Measurements from ENCODE around the gene ZCCHC2.
A peak's percentile ranks its signal among the peaks of the same experiment; 100 is the strongest.

ZCCHC2 gene

DNA sequence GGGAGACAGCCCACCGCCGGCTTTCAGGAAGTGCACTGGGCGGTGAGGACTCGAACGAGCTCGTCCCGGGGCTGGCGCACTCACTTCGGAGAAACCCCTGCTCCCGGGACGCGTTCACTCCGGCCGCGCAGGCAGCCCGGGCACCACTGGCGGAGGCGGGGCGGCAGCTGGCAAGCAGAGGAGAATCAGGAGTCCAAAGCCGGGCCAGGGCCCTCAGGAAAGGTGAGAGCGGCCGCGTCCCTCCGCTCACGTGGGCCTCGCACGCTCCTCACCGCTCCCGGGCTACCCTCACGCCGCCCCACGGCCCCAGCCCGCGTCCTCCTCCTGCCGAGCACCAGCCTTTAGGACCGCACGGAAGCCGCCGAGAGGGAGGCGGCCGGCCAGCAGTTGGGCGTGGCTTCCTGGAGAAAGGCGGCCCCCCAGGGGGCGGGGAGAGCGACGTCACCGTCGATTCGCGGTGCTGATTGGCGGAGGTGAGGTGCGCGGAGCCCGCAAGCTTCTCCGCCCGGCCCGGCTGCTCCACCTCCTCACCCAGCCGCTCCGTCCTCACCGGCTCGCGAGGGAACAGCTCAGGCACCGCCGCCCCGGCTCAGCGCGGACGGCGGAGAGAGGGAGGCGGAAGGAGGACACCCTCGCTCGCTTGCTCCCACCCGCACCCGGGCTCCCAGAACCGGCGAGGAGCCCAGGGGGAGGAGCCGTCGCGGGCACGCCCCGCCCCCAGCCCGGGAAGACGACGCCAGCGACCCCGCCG lies at the start of gene ZCCHC2:
ZCCHC2 (plus strand) TSS at position 522 of the 751 bp plus-strand sequence. CDS start 400 bp downstream, outside the sequence.
- peak; percentile 81 for DNase-seq (ENCODE audit: low read depth)

DNA sequence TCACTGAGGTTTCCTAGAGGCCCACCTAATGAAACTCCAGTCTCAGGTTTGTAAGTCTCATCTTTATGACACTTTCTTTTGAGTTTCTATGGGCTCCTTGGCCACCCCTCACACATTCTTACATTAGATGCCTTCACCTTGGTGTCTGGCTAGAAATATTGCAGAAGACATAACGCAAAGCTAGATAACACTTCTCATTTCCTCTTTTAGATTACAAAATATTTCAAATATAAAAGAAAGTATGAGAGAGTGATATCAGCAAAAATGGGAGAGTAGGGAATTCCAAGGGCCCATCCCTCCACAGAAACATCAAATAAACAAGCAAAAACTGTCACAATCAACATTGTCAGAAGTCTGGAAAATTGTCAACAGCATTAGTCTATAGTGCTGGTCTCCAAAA lies 43.3 kb upstream of the ZCCHC2 start:
- no peak for DNase-seq (ENCODE audit: low read depth)

- no peak for DNase-seq (ENCODE audit: low read depth)
These were observed 41.9 kb upstream of the ZCCHC2 start for GRCh38 chr18:62480927-62481326.

DNA sequence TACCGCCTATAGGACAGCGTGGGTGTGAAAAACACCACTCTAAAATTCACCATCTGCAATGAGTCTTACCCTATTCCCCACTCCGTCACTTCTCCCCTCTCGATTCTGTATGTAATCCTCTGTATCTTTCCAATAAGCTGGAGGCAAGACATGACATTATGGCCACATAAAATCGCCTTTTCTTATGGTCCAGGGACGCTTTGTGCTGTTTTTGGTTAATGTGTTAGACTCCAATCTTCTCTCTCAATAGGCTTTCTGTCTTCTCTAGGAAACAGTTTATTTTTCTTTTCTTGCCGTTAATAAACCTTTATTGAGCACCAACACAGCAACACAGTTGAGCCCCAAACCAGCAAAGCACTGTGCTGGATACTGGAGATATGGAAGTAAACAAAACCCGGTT lies 37.9 kb upstream of the ZCCHC2 start:
- DNase-seq (ENCODE audit: low read depth) = no peak

DNA sequence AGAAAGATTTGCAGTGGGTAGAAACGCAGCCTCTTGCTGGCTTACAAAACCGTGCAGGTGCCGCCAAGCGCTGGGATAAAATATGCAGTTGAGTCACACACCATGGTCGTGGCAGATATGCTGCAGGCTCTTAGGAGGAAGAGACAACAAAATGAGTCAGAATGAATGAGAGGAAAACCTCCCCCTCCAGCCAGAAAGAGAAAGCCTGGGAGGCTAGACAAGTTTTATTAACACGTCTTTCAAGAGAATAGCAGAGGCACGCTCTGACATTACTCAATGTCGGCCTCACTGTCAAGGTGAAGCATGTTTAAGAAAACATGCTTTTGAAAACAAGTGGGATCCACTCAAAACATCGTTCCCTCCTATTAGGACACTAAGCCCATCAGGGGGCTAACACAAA lies 37.1 kb upstream of the ZCCHC2 start:
- DNase-seq (ENCODE audit: low read depth) = peak; percentile 39

GRCh38 chr18:62486290-62486964 lies 36.4 kb upstream of the ZCCHC2 start:
- no peak for DNase-seq (ENCODE audit: low read depth)

GRCh38 chr18:62487161-62487560 lies 35.7 kb upstream of the ZCCHC2 start:
- no peak for DNase-seq (ENCODE audit: low read depth)

DNA sequence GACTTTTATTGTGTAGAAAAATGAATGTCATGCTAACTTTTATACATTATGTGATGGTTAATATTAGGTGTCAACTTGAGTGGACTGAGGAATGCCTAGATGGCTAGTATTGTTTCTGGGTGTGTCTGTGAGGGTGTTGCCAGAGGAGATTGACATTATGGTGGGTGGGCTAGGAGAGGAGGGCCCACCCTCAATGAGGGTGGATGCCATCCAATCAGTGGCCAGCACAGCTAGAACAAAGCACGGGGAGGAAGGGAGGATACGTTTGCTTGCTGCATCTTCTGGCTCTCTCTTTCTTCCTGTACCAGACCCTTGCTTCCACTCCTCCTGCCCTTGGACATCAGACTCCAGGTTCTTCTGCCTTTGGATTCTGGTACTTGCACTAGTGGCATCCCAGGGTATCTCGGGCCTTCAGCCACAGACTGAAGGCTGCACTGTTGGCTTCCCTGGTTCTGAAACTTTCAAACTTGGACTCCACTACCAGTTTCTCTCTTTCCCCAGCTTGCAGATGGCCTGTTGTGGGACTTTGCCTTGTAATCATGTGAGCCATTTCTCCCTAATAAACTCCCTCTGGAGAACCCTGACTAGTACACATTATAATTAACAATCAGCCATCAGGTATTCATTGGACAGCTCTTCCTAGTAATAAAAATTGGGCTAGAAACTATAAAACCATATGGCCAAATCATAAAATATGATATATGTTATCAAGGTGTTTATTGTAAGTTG lies 31.7 kb upstream of the ZCCHC2 start:
- DNase-seq (ENCODE audit: low read depth) = no peak

- no peak for DNase-seq (ENCODE audit: low read depth)
These were observed 29.6 kb upstream of the ZCCHC2 start for GRCh38 chr18:62493033-62493862.

DNA sequence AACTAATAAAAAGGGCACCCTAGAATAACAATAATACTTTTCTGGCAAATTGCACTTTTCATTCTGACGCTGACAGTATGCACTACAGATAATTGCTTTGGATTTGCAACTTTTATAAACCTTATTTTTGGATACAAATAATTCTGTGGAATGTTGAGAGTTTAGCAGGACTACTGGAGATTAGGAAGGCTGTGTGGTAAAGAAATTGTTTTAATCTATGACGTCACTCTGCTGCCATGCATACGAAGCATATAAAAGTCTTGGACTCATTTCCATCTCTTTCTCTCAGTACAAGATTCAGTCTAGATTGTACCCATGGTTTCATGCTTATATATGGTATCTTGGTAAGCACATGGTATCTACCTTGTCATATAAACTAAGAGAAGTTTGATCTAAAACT lies 28.1 kb upstream of the ZCCHC2 start:
- no peak for DNase-seq (ENCODE audit: low read depth)

GRCh38 chr18:62496262-62496661 lies 26.6 kb upstream of the ZCCHC2 start:
- no peak for DNase-seq (ENCODE audit: low read depth)

DNA sequence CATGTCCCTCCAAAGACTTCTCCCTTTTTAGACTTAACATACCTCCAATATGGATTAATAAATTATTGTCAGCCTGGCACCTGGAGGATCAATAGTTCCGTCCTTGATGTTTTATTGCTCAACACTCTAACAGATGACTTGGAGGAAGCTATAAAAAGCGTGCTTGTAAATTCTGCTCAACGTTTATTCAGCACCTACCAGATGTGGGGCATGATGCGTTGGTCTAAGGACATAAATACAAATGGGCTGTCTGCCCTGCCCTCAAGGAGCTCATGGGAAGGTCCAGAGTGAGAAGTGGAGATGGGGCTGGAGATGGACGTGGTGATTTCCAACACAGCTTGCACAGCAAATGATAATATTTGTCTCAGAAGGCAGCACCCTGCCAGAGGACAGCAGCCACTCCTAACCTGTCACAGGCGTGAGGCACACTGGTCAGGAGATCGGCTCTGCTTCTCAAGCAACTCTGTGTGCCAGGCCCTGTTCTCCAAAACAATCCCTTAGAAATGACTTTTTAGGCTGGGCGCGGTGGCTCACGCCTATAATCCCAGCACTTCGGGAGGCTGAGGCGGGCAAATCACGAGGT lies 25.5 kb upstream of the ZCCHC2 start:
- DNase-seq (ENCODE audit: low read depth) = no peak

- DNase-seq (ENCODE audit: low read depth) = no peak
These were observed 24.1 kb upstream of the ZCCHC2 start for GRCh38 chr18:62498616-62499262.

- DNase-seq (ENCODE audit: low read depth) = no peak
These were observed 23.6 kb upstream of the ZCCHC2 start for GRCh38 chr18:62499263-62499650.

- no peak for DNase-seq (ENCODE audit: low read depth)
These were observed 22.7 kb upstream of the ZCCHC2 start for GRCh38 chr18:62500174-62500573.

DNA sequence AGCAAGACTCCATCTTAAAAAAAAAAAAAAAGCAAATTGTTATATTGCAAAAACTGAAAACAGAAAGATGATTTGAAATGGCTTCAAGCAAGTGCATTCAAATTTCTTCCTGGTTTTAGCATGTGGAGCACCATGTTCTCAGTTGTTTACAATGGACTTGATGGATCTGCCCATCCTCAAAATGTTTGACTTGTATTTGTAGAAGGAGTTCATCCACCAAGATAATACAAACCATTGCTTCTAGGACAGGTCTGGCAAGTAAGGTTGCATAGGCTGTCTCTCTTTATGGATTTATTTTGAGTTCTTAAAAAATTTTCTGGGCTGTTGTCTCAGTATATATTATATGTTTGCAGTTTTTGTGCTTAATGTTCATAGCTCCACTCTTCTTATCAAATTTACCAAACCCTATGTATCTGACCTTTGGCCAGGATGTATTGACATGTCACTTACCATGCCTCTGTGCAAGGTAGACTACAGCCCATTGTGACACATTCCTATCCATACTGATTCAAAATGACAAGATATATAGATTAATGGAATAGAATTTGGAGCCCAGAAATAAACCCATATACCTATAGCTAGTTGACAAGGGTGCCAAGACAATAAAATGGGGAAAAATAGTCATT lies 21.7 kb upstream of the ZCCHC2 start:
- DNase-seq (ENCODE audit: low read depth) = no peak

GRCh38 chr18:62505669-62506494 lies 16.9 kb upstream of the ZCCHC2 start:
- DNase-seq (ENCODE audit: low read depth) = no peak

DNA sequence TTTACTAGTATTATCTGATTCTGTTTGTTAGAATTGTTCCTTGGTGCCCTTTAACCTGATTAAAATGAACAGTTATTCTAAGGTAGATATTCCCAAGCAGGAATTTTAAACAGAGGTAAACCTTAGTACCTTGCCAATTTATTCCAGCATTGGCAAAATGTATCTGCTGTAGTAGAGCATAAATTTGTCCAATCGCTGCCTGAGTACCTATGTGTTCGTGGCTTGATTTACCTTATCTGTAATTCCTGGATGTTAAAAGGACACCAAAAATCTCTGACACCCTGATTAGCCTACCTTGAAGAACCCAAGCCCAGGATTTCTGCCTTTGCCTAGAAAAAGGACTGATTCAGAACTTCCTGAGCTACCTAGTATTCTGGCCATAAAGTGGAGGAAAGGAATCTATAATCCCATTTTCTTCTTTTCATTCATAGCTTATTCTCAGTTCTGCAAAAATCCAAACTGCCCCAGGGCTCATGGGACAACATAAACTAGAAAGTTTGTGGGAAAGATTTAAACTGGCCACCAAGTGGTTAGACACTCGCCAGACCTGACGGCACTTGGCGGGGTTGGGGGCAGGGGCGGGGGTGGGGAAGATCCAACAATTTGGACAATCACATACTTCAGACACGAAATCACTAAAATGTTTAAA lies 16.2 kb upstream of the ZCCHC2 start:
- DNase-seq (ENCODE audit: low read depth) = no peak

GRCh38 chr18:62509779-62510178 lies 13.0 kb upstream of the ZCCHC2 start:
- DNase-seq (ENCODE audit: low read depth) = no peak
